ENCODE results near the gene ELN. TPM values are rescaled to one million over a fixed set of nuclear protein-coding genes. Genes with fewer than 3 reads are reported as not detected.

The ELN gene
- total and polyA plus RNA-seq, 11 donors, result 17.4 to 81.1 (median 42.8) TPM

- peak overlapping the region in 5 of 12 donors; percentile 13 to 33 (median 19) for H3K4me3 ChIP-seq
- H3K27ac ChIP-seq, result peak overlapping the region; percentile 31 to 89 (median 77)
- peaks cover 0 to 20% (median 7%) of the 10 kb centered on the region in 12 donors for H3K4me1 ChIP-seq
- peak; percentile 87 to 97 (median 92) for ATAC-seq
- intact Hi-C loops (cut with DNase I), result loop anchor here in 2 of 10 donors (10.0 kb wide), 2 partner anchors 123 to 143 kb away; no protein-coding TSS in a partner anchor
- H3K36me3 ChIP-seq, result peaks cover 0 to 87% (median 34%) of the 10 kb centered on the region in 9 donors
- peak; percentile 80 to 91 (median 84) for DNase-seq
- H3K27me3 ChIP-seq, result no peaks in the 10 kb centered on the region
- 23 to 39% (median 34%) methylated on average over 14 to 20 of the region's 20 CpGs for WGBS, 4 donors
- TF ChIP-seq CTCF (IDR thresholded peaks at IDR 0.05), result no peak
- TF ChIP-seq POLR2A (IDR thresholded peaks at IDR 0.05), result no peak
- H3K9me3 ChIP-seq, result no peaks in the 10 kb centered on the region
These were observed 34.0 kb downstream of the ELN start for GRCh38 chr7:74061840-74062539.

GRCh38 chr7:74063223-74063641 lies 35.3 kb downstream of the ELN start:
- no peaks in the 10 kb centered on the region for H3K27me3 ChIP-seq

GRCh38 chr7:74063646-74064045 lies 35.7 kb downstream of the ELN start:
- TF ChIP-seq CTCF (IDR thresholded peaks at IDR 0.05) (no peak), POLR2A (IDR thresholded peaks at IDR 0.05) (no peak)
- Histone ChIP-seq H3K4me3 (no peak overlapping the region), H3K9me3 (no peaks in the 10 kb centered on the region), H3K27ac (peak overlapping the region in 1 of 12 donors; percentile 88), H3K4me1 (peaks cover 0 to 20% (median 7%) of the 10 kb centered on the region in 12 donors), H3K36me3 (peaks cover 0 to 79% (median 28%) of the 10 kb centered on the region in 9 donors), H3K27me3 (no peaks in the 10 kb centered on the region)
- ATAC-seq, result no peak
- WGBS, 4 donors, result 95 to 98% (median 96%) methylated on average over 12 of the region's 12 CpGs
- intact Hi-C loops (cut with DNase I), result loop anchor here in 2 of 10 donors (10.0 kb wide), 2 partner anchors 121 to 141 kb away; no protein-coding TSS in a partner anchor
- peak in 1 of 5 donors; percentile 27 for DNase-seq

More at GRCh38 chr7:74063223-74063641, 35.3 kb downstream of the ELN start:
- H3K27ac ChIP-seq, result peak overlapping the region in 1 of 12 donors; percentile 88
- peak in 1 of 5 donors; percentile 61 for DNase-seq
- no peaks in the 10 kb centered on the region for H3K9me3 ChIP-seq
- no peak overlapping the region for H3K4me3 ChIP-seq
- 91 to 99% (median 95%) methylated on average over 10 to 14 of the region's 14 CpGs for WGBS, 4 donors
- peaks cover 0 to 20% (median 7%) of the 10 kb centered on the region in 12 donors for H3K4me1 ChIP-seq
- ATAC-seq, result no peak
- peaks cover 0 to 79% (median 29%) of the 10 kb centered on the region in 9 donors for H3K36me3 ChIP-seq
- TF ChIP-seq POLR2A (IDR thresholded peaks at IDR 0.05) (no peak), CTCF (IDR thresholded peaks at IDR 0.05) (no peak)
- intact Hi-C loops (cut with DNase I), result loop anchor here in 2 of 10 donors (10.0 kb wide), 2 partner anchors 122 to 142 kb away; no protein-coding TSS in a partner anchor

GRCh38 chr7:74064696-74065095 lies 36.7 kb downstream of the ELN start:
- intact Hi-C loops (cut with DNase I), result loop anchor here in 7 of 10 donors (5.0 to 10.0 kb wide), 5 partner anchors 120 to 338 kb away; no protein-coding TSS in a partner anchor
- DNase-seq, result peak in 1 of 5 donors; percentile 30
- H3K36me3 ChIP-seq, result peaks cover 0 to 69% (median 17%) of the 10 kb centered on the region in 9 donors
- no peak overlapping the region for H3K27ac ChIP-seq
- H3K4me3 ChIP-seq, result no peak overlapping the region
- H3K4me1 ChIP-seq, result peaks cover 0 to 20% (median 7%) of the 10 kb centered on the region in 12 donors
- H3K27me3 ChIP-seq, result no peaks in the 10 kb centered on the region
- 90 to 93% (median 91%) methylated on average over 4 of the region's 4 CpGs for WGBS, 4 donors
- TF ChIP-seq POLR2A (IDR thresholded peaks at IDR 0.05), result no peak
- no peak for TF ChIP-seq CTCF (IDR thresholded peaks at IDR 0.05)
- ATAC-seq, result no peak
- H3K9me3 ChIP-seq, result no peaks in the 10 kb centered on the region
